Activated T-helper 17 cell treated with anti-CD3 and anti-CD28 coated beads, Interleukin-2, amount 50 U/mL, for 72 hours (primary cell): ENCODE measurements around the gene C22orf31. TPM values are rescaled to one million over a fixed set of nuclear protein-coding genes. Genes with fewer than 3 reads are reported as not detected.

ENCODE experiments used
- ATAC-seq: fragments of 150-1000 bp; cut with Tn5 transposase; replicated peaks from 2 replicates; pipeline ENCODE4 v1.10.0; 2021; ENCODE audit warnings: mild to moderate bottlenecking, moderate library complexity
- H3K27ac Mint-ChIP-seq: one replicate; pipeline ENCODE4 v1.8.0; 2022; ENCODE audit warnings: mixed read lengths
- H3K27me3 Mint-ChIP-seq: one replicate; pipeline ENCODE4 v1.8.0; 2022; ENCODE audit warnings: mixed read lengths
- H3K36me3 Mint-ChIP-seq: one replicate; pipeline ENCODE4 v1.8.0; 2022; ENCODE audit warnings: low read depth, mild to moderate bottlenecking, mixed read lengths
- H3K4me1 Mint-ChIP-seq: one replicate; pipeline ENCODE4 v1.8.0; 2022; ENCODE audit warnings: mixed read lengths
- H3K4me3 Mint-ChIP-seq: one replicate; pipeline ENCODE4 v1.8.0; 2022; ENCODE audit warnings: mild to moderate bottlenecking, mixed read lengths
- H3K9me3 Mint-ChIP-seq: one replicate; pipeline ENCODE4 v1.8.0; 2022; ENCODE audit warnings: mixed read lengths
- total RNA-seq, 2 donors: library from RNA; stranded (reverse); gene quantifications; one replicate each; pipeline ENCODE4 v1.2.3, GENCODE V29; 2022

The C22orf31 gene
- total RNA-seq = not detected

DNA sequence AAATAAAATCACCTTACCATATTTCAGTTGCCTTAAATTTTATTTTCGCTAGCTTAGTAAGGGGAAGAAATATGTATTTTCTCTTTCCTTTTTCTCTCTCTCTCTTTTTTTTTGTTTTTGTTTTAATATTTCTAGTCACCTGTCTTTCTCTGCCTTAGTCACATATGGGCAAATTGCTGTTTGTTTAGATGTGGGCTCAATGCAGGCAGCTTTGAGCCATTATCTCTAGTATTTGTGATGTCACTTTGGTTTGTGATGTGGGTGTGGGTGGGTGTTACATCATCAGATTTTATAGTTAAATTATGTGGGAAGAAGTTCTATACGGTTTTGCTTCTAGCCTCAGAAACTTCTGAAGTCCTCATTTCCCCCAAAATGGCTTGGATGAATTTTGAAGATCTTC, at the start of gene C22orf31:
C22orf31 (minus strand) TSS at position 59 of the 400 bp plus-strand sequence; CDS start at position 20, 39 bp downstream.
- Mint-ChIP-seq H3K36me3 (no peaks in the 10 kb centered on the region), H3K27me3 (no peaks in the 10 kb centered on the region), H3K9me3 (no peaks in the 10 kb centered on the region), H3K27ac (no peak within 1 kb of the TSS), H3K4me1 (peaks cover 7% of the 10 kb centered on the region), H3K4me3 (no peak within 1 kb of the TSS)
- ATAC-seq = no peak

DNA sequence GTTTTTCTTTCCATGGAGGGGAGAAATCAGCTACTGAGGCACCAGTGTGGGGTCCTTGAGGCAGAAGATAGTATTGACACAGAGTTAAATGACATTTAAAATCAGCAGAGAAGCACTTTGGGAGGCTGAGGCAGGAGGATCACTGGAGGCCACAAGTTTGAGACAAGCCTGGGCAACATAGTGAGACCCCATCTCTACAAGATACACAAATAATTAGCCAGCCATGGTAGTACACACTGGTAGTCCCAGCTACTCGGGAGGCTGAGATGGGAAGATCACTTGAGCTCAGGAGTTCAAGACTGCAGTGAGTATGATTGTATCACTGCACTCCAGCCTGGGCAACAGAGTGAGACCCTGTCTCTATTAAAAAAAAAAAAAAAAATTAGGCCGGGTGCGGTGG, 49.3 kb upstream of the C22orf31 start:
- no peak for ATAC-seq
- Mint-ChIP-seq H3K4me3 (no peak overlapping the region), H3K9me3 (no peaks in the 10 kb centered on the region), H3K4me1 (no peaks in the 10 kb centered on the region), H3K27me3 (peaks cover 32% of the 10 kb centered on the region), H3K36me3 (no peaks in the 10 kb centered on the region), H3K27ac (no peak overlapping the region)

DNA sequence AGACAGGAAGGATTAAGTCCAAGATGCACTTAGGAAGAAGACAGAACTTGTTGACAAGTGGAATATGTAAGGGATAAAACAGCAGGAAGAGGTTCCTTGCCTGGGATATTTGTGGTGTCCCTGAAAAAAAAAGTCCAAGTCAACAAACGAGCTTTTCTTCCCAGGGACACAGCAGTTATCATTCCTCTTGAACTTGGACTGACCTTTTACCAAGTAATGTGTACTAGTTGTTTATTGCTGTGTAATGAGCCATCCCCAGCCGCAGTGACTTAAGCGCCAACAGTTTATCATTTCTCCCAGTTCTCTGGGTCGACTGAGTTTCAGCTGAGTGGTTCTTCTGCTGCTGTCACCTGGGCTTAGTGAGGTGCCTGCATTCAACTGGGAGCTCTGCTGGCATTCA, 48.2 kb upstream of the C22orf31 start:
- Mint-ChIP-seq H3K36me3 (no peaks in the 10 kb centered on the region), H3K27ac (no peak overlapping the region), H3K4me1 (no peaks in the 10 kb centered on the region), H3K27me3 (peaks cover 23% of the 10 kb centered on the region), H3K4me3 (no peak overlapping the region), H3K9me3 (no peaks in the 10 kb centered on the region)
- ATAC-seq = no peak

- Mint-ChIP-seq H3K4me1 (no peaks in the 10 kb centered on the region), H3K27me3 (peaks cover 16% of the 10 kb centered on the region), H3K9me3 (no peaks in the 10 kb centered on the region), H3K4me3 (no peak overlapping the region), H3K27ac (no peak overlapping the region), H3K36me3 (no peaks in the 10 kb centered on the region)
- ATAC-seq = no peak
Measured at GRCh38 chr22:29108137-29108536, 46.5 kb upstream of the C22orf31 start.

GRCh38 chr22:29106839-29107238, 45.2 kb upstream of the C22orf31 start:
- no peaks in the 10 kb centered on the region for H3K36me3 Mint-ChIP-seq
- H3K27me3 Mint-ChIP-seq = peaks cover 13% of the 10 kb centered on the region

DNA sequence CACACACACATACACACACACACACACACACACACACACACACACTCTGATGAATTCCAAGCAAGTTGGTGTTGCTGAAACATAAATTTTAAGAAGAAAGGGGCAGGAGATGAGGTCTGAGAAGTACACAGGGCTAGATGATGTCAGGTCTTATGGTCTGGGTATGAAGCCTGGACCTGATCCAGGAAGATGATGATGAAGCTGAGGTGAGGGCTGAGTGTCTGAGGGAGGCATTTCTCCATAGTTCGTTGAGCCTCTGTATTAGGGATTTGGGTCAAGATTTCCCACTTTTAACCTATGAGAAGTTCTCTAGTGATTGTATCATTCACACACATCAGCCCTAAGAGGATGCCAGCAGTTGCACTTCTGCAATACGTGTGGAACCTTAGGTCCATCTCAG, 43.8 kb upstream of the C22orf31 start:
- Mint-ChIP-seq H3K27ac (no peak overlapping the region), H3K4me1 (no peaks in the 10 kb centered on the region), H3K36me3 (no peaks in the 10 kb centered on the region), H3K27me3 (peaks cover 8% of the 10 kb centered on the region), H3K9me3 (no peaks in the 10 kb centered on the region), H3K4me3 (no peak overlapping the region)
- no peak for ATAC-seq

More at GRCh38 chr22:29106839-29107238, 45.2 kb upstream of the C22orf31 start:
- Mint-ChIP-seq H3K4me1 (no peaks in the 10 kb centered on the region), H3K9me3 (no peaks in the 10 kb centered on the region), H3K4me3 (no peak overlapping the region), H3K27ac (no peak overlapping the region)
- ATAC-seq = no peak

DNA sequence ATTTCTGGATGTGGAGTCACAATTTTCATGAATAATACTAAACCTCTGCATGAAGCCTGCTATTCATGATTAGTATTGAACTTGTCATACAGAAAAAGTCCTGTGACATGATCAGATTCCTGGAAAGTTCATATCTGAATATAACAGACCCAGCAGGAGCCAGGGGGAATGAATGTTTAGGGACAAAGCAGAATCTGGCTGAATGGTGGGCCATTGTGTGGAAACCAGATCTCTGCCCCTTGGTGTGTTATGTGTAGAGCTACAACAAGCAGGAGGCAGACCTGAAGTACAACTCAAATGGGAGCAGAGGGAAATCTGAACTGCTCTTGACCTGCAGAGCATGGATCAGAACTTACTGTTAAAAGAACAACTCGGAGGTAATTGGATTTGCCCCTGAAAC, 41.5 kb upstream of the C22orf31 start:
- no peak for ATAC-seq
- Mint-ChIP-seq H3K36me3 (no peaks in the 10 kb centered on the region), H3K27ac (no peak overlapping the region), H3K4me3 (no peak overlapping the region), H3K9me3 (no peaks in the 10 kb centered on the region), H3K27me3 (no peaks in the 10 kb centered on the region), H3K4me1 (no peaks in the 10 kb centered on the region)

DNA sequence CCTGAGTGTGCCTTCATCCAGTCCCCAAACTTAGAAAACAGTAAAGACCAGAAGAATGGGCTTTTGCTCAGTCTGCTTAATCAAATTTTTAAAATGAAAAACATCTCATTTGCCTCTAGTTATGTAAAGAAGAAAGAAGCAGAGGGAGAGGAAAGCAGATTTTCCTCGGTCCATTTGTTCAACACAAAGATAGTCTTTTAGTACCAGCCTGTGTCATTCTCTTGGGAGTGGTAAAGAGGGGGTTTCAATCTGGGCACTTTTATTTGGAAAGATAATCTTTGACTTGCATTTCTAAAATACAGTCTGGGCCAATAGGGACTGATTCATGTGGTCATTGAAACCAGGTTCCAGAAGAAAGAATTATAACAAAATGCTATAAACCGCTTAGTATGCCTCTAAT, 40.7 kb upstream of the C22orf31 start:
- ATAC-seq = no peak
- Mint-ChIP-seq H3K36me3 (no peaks in the 10 kb centered on the region), H3K9me3 (no peaks in the 10 kb centered on the region), H3K27ac (no peak overlapping the region), H3K27me3 (no peaks in the 10 kb centered on the region), H3K4me1 (no peaks in the 10 kb centered on the region), H3K4me3 (no peak overlapping the region)

- Mint-ChIP-seq H3K36me3 (no peaks in the 10 kb centered on the region), H3K4me1 (no peaks in the 10 kb centered on the region), H3K27me3 (no peaks in the 10 kb centered on the region), H3K27ac (no peak overlapping the region), H3K9me3 (no peaks in the 10 kb centered on the region), H3K4me3 (no peak overlapping the region)
- ATAC-seq = no peak
Measured at GRCh38 chr22:29098296-29098695, 36.7 kb upstream of the C22orf31 start.

DNA sequence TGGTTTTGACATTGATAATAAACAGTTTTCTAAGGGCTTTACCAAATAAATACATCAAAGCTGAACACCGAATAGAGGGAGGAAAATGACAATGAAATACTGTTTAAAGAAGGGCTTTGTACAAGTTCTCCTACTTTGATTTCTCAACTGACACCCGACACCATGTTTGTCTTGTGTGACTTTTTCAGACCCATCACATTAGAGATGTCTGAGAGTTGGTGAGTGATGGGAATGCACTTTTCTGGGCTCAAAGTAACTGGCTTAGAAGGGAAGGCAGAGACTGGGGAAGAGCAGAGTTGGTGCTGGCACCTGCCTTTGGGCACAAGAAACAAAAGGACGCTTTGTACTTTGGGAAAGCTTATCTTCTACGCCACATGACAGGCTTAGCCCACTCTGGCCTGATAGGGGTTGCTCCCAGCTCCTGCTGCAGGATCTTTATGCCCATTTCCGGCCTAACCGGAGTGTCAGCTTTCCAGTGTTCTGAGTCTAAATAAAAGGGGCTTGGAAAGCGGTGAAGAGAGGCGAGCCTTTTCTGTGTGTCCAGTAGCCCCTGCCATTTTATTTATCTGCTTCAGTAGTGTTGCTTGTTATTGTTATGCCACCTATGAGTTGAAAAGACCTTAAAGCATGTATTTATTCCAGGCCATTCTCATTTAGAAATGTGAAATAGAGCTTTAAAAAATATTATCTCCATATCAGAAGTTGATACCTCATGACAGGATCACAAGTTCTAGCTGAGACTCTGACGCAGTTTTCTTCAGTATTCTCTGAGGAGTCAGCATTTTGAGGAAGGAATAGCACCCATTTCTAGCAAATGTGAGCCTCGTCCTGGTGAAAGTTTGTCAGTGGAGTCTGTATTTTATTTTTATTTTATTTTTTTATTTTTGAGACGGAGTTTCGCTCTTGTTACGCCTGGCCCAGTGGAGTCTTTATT, 35.4 kb upstream of the C22orf31 start:
- no peaks in the 10 kb centered on the region for H3K36me3 Mint-ChIP-seq
- ATAC-seq = no peak
- H3K4me1 Mint-ChIP-seq = no peaks in the 10 kb centered on the region
- peaks cover 2% of the 10 kb centered on the region for H3K27me3 Mint-ChIP-seq
- H3K4me3 Mint-ChIP-seq = no peak overlapping the region
- H3K9me3 Mint-ChIP-seq = no peaks in the 10 kb centered on the region
- H3K27ac Mint-ChIP-seq = no peak overlapping the region

DNA sequence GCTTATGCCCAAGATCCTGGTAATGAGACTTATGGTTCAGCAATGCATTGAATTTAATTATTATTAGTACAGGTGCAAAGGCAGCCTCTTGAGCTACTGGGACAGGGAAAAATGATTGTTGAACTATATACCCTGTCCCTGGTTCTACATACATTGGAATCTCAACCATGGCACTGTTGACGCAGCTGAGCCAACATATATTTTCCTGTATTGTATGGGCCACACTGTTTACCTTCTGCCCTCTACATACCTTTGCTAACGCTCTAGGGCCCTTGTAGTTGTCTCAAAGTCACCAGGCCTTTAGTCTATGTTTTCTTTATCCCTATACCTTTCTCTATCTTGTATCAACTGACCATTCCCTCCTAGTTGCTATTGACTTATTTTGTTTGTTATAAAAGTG, 33.8 kb upstream of the C22orf31 start:
- no peak for ATAC-seq
- Mint-ChIP-seq H3K9me3 (no peaks in the 10 kb centered on the region), H3K4me3 (no peak overlapping the region), H3K27me3 (peaks cover 8% of the 10 kb centered on the region), H3K4me1 (no peaks in the 10 kb centered on the region), H3K27ac (no peak overlapping the region), H3K36me3 (no peaks in the 10 kb centered on the region)

DNA sequence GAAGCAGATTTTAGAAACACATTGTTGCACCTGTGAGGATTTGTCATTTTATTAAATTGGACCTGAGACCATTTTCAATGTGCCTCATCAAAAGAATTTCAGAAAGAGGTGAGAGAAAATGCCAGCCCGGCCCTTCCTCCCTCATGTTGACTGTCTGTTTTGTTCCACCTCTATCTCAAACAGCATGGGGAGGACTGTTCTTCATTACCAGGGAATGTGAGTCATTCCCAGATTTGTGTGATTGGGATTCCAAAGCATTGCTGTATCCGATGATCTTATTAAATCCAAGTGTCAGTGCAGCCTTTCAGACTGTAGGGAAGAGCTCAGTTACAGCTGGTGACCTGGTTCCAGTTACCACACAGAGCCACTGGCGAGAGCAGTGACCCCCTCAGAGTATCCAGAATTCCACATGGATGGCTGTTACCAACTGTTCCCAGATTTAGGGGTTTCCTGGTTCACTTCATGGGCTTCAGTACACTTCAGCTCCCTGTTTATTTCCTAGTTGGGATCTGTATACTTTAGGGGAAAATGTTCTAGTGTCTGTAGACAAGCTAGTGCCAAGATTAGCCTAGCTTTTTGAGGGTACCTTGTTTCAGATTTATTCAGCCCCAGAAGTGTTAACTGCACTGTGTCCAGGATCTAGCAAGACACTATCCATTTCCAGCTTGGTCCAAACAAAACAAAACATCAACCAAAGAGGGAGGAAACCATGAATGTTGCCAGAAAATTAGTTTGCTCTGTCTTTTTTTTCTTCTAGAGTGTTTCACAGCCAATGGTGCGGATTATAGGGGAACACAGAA, 32.1 kb upstream of the C22orf31 start:
- no peaks in the 10 kb centered on the region for H3K36me3 Mint-ChIP-seq
- H3K4me1 Mint-ChIP-seq = no peaks in the 10 kb centered on the region
- H3K27me3 Mint-ChIP-seq = peaks cover 22% of the 10 kb centered on the region
- no peak overlapping the region for H3K27ac Mint-ChIP-seq
- no peaks in the 10 kb centered on the region for H3K9me3 Mint-ChIP-seq
- no peak for ATAC-seq
- no peak overlapping the region for H3K4me3 Mint-ChIP-seq

- Mint-ChIP-seq H3K4me3 (no peak overlapping the region), H3K27ac (no peak overlapping the region), H3K27me3 (peaks cover 22% of the 10 kb centered on the region), H3K36me3 (no peaks in the 10 kb centered on the region), H3K4me1 (no peaks in the 10 kb centered on the region), H3K9me3 (no peaks in the 10 kb centered on the region)
- no peak for ATAC-seq
Measured at GRCh38 chr22:29093030-29093429, 31.4 kb upstream of the C22orf31 start.

GRCh38 chr22:29092243-29092642, 30.6 kb upstream of the C22orf31 start:
- Mint-ChIP-seq H3K4me1 (no peaks in the 10 kb centered on the region), H3K27me3 (peaks cover 22% of the 10 kb centered on the region), H3K27ac (no peak overlapping the region), H3K9me3 (no peaks in the 10 kb centered on the region), H3K36me3 (no peaks in the 10 kb centered on the region), H3K4me3 (no peak overlapping the region)
- no peak for ATAC-seq

- H3K9me3 Mint-ChIP-seq = no peaks in the 10 kb centered on the region
- H3K36me3 Mint-ChIP-seq = no peaks in the 10 kb centered on the region
- ATAC-seq = no peak
Measured at GRCh38 chr22:29090039-29090438, 28.4 kb upstream of the C22orf31 start.

More at GRCh38 chr22:29090039-29090438, 28.4 kb upstream of the C22orf31 start:
- no peak overlapping the region for H3K27ac Mint-ChIP-seq
- H3K27me3 Mint-ChIP-seq = peaks cover 22% of the 10 kb centered on the region
- no peak overlapping the region for H3K4me3 Mint-ChIP-seq
- no peaks in the 10 kb centered on the region for H3K4me1 Mint-ChIP-seq
